H1 (cell line): ENCODE data around the gene PRKAR1B. TPM values are rescaled to one million over a fixed set of nuclear protein-coding genes. Genes with fewer than 3 reads are reported as not detected.

Source experiments
- CBX8 ChIP-seq: fragments of 300-800, 300-1000 bp; sonication (generic); IDR thresholded peaks from 2 replicates; pipeline ENCODE4 v1.7.1; 2016; ENCODE audit warnings: low read depth, low read length, borderline replicate concordance
- polyA plus RNA-seq, 7 experiments: library from polyadenylated mRNA; depleted of rRNA in 3 of 7; stranded (reverse) in 5 of 7; unstranded in 2 of 7; fragments of >200 nt in 5 of 7; fragments of 200-250 nt in 2 of 7; gene quantifications; 1 replicate in 5 of 7; 2 replicates in 1 of 7; 4 replicates in 1 of 7; pipeline versions ENCODE4 v1.2.1 to v1.2.3, GENCODE V29; 2011 to 2013; ENCODE audit warnings: missing spikeins in 2 of 7, mixed read lengths in 2 of 7
- total RNA-seq: library from RNA; stranded (reverse); fragmentation: NEBNext Ultra II Directional; extraction: Animal tissue kit (Norgen Biotek cat#: 25700); gene quantifications from 2 replicates; pipeline ENCODE4 v1.2.1, GENCODE V29; 2021
- TF ChIP-seq, protein P1 (sequence below): IDR thresholded peaks from 2 replicates; pipeline ENCODE4 v1.6.1; 2011; ENCODE audit warnings: low read length, improper control_type of control experiment

PRKAR1B gene
- total and polyA plus RNA-seq, 2 of the 8 experiments (the other 6 are each of a cell fraction or from before 2014, with no cell fraction given): 12.3 to 55.7 TPM

DNA sequence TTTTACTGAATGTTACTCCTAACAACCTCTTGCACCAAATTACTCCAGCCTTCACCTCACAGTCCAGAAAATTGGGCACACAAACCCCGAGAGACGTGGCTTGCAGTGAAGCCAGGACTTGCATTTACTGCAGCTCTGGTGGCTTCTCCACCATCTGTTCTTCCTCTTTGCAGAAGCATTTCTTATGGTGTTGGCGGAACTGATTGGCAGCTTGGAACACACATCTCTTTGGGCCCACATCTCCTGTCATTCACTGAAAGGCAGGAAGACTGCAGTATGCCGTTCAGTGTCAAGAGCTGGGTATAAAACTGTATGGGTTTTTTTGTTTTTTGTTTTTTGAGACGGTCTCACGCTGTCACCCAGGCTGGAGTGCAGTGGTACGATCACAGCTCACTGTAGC is 38.3 kb upstream of the PRKAR1B start (continued):
- TF ChIP-seq, protein P1, sequence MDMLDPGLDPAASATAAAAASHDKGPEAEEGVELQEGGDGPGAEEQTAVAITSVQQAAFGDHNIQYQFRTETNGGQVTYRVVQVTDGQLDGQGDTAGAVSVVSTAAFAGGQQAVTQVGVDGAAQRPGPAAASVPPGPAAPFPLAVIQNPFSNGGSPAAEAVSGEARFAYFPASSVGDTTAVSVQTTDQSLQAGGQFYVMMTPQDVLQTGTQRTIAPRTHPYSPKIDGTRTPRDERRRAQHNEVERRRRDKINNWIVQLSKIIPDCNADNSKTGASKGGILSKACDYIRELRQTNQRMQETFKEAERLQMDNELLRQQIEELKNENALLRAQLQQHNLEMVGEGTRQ: no peak
- no peak for TF ChIP-seq CBX8
- TF ChIP-seq, all 59 proteins: peak for 0
